Measurements from ENCODE around the gene ZFAND2A. TPM values are rescaled to one million over a fixed set of nuclear protein-coding genes. Genes with fewer than 3 reads are reported as not detected.
"Not testable (repeated sequence)": the region's sequence is repeated elsewhere in the genome, so short reads cannot be mapped to it uniquely, and the experiment has no call there.

ZFAND2A gene
- total RNA-seq (2022) (30.1 and 40.7 TPM in 2 replicates), Bru-seq, nascent RNA (percentile 73 among the genes with signal in this experiment), BruChase-seq, experiment 1, labeled RNA remaining after a 6-hour chase (percentile 73 among the genes with signal in this experiment), BruChase-seq, experiment 2, labeled RNA remaining after a 2-hour chase (percentile 68 among the genes with signal in this experiment)
- long read RNA-seq, transcript ZFAND2A-201 (5 exons, 860 nt): major isoform, 41 of 47 reads
- long read RNA-seq, partial matches to known transcripts: 0 of 47 reads
- long read RNA-seq, other reads (novel, unspliced or antisense): 4 of 47 reads

GRCh38 chr7:1159891-1160669, at the start of gene ZFAND2A:
TSS of gene ZFAND2A (minus strand) at chr7:1160196. CDS start at chr7:1158212, 1,984 bp downstream.
- intact Hi-C loops (cut with micrococcal nuclease): loop anchor here (5.0 kb wide), 1 partner anchor 73 kb away; the partner anchor contains the start of gene GPER1
- peak; percentile 97 for DNase-seq (ENCODE audit: unreplicated experiment)
- Mint-ChIP-seq H3K9me3 (ENCODE audit: unreplicated experiment) (no peaks in the 10 kb centered on the region), H3K36me3 (ENCODE audit: insufficient read depth, unreplicated experiment) (peaks cover 30% of the 10 kb centered on the region), H3K27ac (ENCODE audit: low read depth, unreplicated experiment) (peak within 1 kb of the TSS; percentile 86), H3K4me3 (ENCODE audit: unreplicated experiment) (peak within 1 kb of the TSS; percentile 92), H3K4me1 (ENCODE audit: insufficient read depth, unreplicated experiment) (peaks cover 9% of the 10 kb centered on the region), H3K27me3 (ENCODE audit: insufficient read depth, unreplicated experiment) (no peaks in the 10 kb centered on the region)
- no peak for TF ChIP-seq CTCF (IDR thresholded peaks at IDR 0.05; ENCODE audit: unreplicated experiment)
- no TSS peak for BruUV-seq (replicated peaks)
- ChIA-PET POLR2A (interaction anchor here (0.7 to 2.9 kb wide), 16 partner anchors 8 to 968 kb away, joined by 3 to 25 read pairs (median 3); partner anchors contain the start of genes FAM20C and SUN1), CTCF (interaction anchor here (2.0 kb wide), 1 partner anchor 16 kb away, joined by 5 read pairs; no protein-coding TSS in a partner anchor)

- Mint-ChIP-seq H3K4me3 (ENCODE audit: unreplicated experiment) (no peak overlapping the region), H3K36me3 (ENCODE audit: insufficient read depth, unreplicated experiment) (no peaks in the 10 kb centered on the region), H3K27me3 (ENCODE audit: insufficient read depth, unreplicated experiment) (peaks cover 51% of the 10 kb centered on the region), H3K9me3 (ENCODE audit: unreplicated experiment) (no peaks in the 10 kb centered on the region), H3K4me1 (ENCODE audit: insufficient read depth, unreplicated experiment) (peaks cover 13% of the 10 kb centered on the region), H3K27ac (ENCODE audit: low read depth, unreplicated experiment) (no peak overlapping the region)
- no TSS peak for BruUV-seq (replicated peaks)
- TF ChIP-seq CTCF (IDR thresholded peaks at IDR 0.05; ENCODE audit: unreplicated experiment): no peak
- CTCF ChIA-PET: interaction anchor here (0.6 to 1.4 kb wide), 2 partner anchors 16 to 1217 kb away, joined by 3 read pairs; no protein-coding TSS in a partner anchor
- intact Hi-C loops (cut with micrococcal nuclease): no loop called here
- POLR2A ChIA-PET: no interaction called here
- DNase-seq (ENCODE audit: unreplicated experiment): no peak
These were observed 49.1 kb upstream of the ZFAND2A start for GRCh38 chr7:1209097-1209496.

- DNase-seq (ENCODE audit: unreplicated experiment); H3K27ac Mint-ChIP-seq (ENCODE audit: low read depth, unreplicated experiment); BruUV-seq (replicated peaks); H3K4me3 Mint-ChIP-seq (ENCODE audit: unreplicated experiment); intact Hi-C loops (cut with micrococcal nuclease); H3K36me3 Mint-ChIP-seq (ENCODE audit: insufficient read depth, unreplicated experiment); POLR2A ChIA-PET; H3K9me3 Mint-ChIP-seq (ENCODE audit: unreplicated experiment): not testable (repeated sequence)
- H3K4me1 Mint-ChIP-seq (ENCODE audit: insufficient read depth, unreplicated experiment): peaks cover 11% of the 10 kb centered on the region
- CTCF ChIA-PET: interaction anchor here (1.2 to 1.4 kb wide), 2 partner anchors 11 to 13 kb away, joined by 3 to 6 read pairs; no protein-coding TSS in a partner anchor
- peaks cover 18% of the 10 kb centered on the region for H3K27me3 Mint-ChIP-seq (ENCODE audit: insufficient read depth, unreplicated experiment)
These were observed 45.7 kb upstream of the ZFAND2A start for GRCh38 chr7:1205742-1206141.

- CTCF ChIA-PET: interaction anchor here (0.6 to 0.7 kb wide), 3 partner anchors 15 to 208 kb away, joined by 3 to 4 read pairs (median 3); no protein-coding TSS in a partner anchor
- no TSS peak for BruUV-seq (replicated peaks)
- Mint-ChIP-seq H3K27ac (ENCODE audit: low read depth, unreplicated experiment) (no peak overlapping the region), H3K4me1 (ENCODE audit: insufficient read depth, unreplicated experiment) (peaks cover 3% of the 10 kb centered on the region), H3K9me3 (ENCODE audit: unreplicated experiment) (no peaks in the 10 kb centered on the region), H3K4me3 (ENCODE audit: unreplicated experiment) (no peak overlapping the region), H3K36me3 (ENCODE audit: insufficient read depth, unreplicated experiment) (no peaks in the 10 kb centered on the region), H3K27me3 (ENCODE audit: insufficient read depth, unreplicated experiment) (peaks cover 6% of the 10 kb centered on the region)
- DNase-seq (ENCODE audit: unreplicated experiment): no peak
- TF ChIP-seq CTCF (IDR thresholded peaks at IDR 0.05; ENCODE audit: unreplicated experiment): no peak
- intact Hi-C loops (cut with micrococcal nuclease): no loop called here
- POLR2A ChIA-PET: no interaction called here
These were observed 44.6 kb upstream of the ZFAND2A start for GRCh38 chr7:1204460-1205140.

- DNase-seq (ENCODE audit: unreplicated experiment); H3K36me3 Mint-ChIP-seq (ENCODE audit: insufficient read depth, unreplicated experiment); H3K27ac Mint-ChIP-seq (ENCODE audit: low read depth, unreplicated experiment); H3K27me3 Mint-ChIP-seq (ENCODE audit: insufficient read depth, unreplicated experiment); BruUV-seq (replicated peaks); CTCF ChIA-PET; H3K4me1 Mint-ChIP-seq (ENCODE audit: insufficient read depth, unreplicated experiment); intact Hi-C loops (cut with micrococcal nuclease); POLR2A ChIA-PET; H3K4me3 Mint-ChIP-seq (ENCODE audit: unreplicated experiment); H3K9me3 Mint-ChIP-seq (ENCODE audit: unreplicated experiment): not testable (repeated sequence)
These were observed 42.9 kb upstream of the ZFAND2A start for GRCh38 chr7:1202914-1203313.
